MCF 10A (cell line): Measurements from ENCODE around the gene CDC7. TPM values are rescaled to one million over a fixed set of nuclear protein-coding genes. Genes with fewer than 3 reads are reported as not detected.
A peak's percentile ranks its signal among the peaks of the same experiment; 100 is the strongest.

Experiments used
- BruUV-seq: library from RNA; stranded (reverse); fragments of 400-500 nt; replicated peaks from 2 replicates; lab custom pipeline; 2021; lab: Mats Ljungman, UMichigan
- CTCF ChIA-PET: fragments of 300-600 bp; sonication (Branson Sonifier 250); formaldehyde crosslinking; extraction: SDS; loops from one replicate; lab custom pipeline; 2021; ENCODE audit warnings: antibody characterized with exemption, inconsistent platforms; lab: Yijun Ruan, JAX
- POLR2A ChIA-PET: fragments of 300-600, 350-650 bp; sonication (Branson Sonifier 250); formaldehyde crosslinking; extraction: SDS; loops from one replicate; lab custom pipeline; 2020; ENCODE audit warnings: antibody characterized with exemption, inconsistent platforms; lab: Yijun Ruan, JAX
- DNase-seq: peaks from one replicate; pipeline ENCODE4 v3.0.0-alpha.2; 2018; ENCODE audit not compliant: unreplicated experiment
- H3K27ac Mint-ChIP-seq: one replicate; pipeline ENCODE4 v1.8.0; 2022; ENCODE audit warnings: mild to moderate bottlenecking, low read depth, mixed read lengths; ENCODE audit not compliant: unreplicated experiment
- H3K27me3 Mint-ChIP-seq: one replicate; pipeline ENCODE4 v1.8.0; 2022; ENCODE audit warnings: mixed read lengths; ENCODE audit not compliant: insufficient read depth, unreplicated experiment
- H3K36me3 Mint-ChIP-seq: one replicate; pipeline ENCODE4 v1.8.0; 2022; ENCODE audit warnings: mild to moderate bottlenecking, moderate library complexity, mixed read lengths; ENCODE audit not compliant: insufficient read depth, unreplicated experiment
- H3K4me1 Mint-ChIP-seq: one replicate; pipeline ENCODE4 v1.8.0; 2022; ENCODE audit warnings: mixed read lengths; ENCODE audit not compliant: insufficient read depth, unreplicated experiment
- H3K4me3 Mint-ChIP-seq: one replicate; pipeline ENCODE4 v1.8.0; 2022; ENCODE audit warnings: mild to moderate bottlenecking, moderate library complexity, mixed read lengths; ENCODE audit not compliant: unreplicated experiment
- H3K9me3 Mint-ChIP-seq: one replicate; pipeline ENCODE4 v1.8.0; 2022; ENCODE audit warnings: mixed read lengths; ENCODE audit not compliant: unreplicated experiment
- intact Hi-C: fragments of 100-400 bp; cut with micrococcal nuclease; formaldehyde crosslinking; loops from 2 replicates; pipeline ENCODE4 v1.14.1; 2022
- total RNA-seq: library from RNA; stranded (reverse); gene quantifications from 2 replicates; pipeline ENCODE4 v1.2.3, GENCODE V29; 2022
- TF ChIP-seq, protein P1 (sequence below): fragments of 200-600 bp; IDR thresholded peaks from one replicate; pipeline ENCODE4 v1.8.0; 2022; ENCODE audit warnings: antibody characterized with exemption, mild to moderate bottlenecking; ENCODE audit not compliant: unreplicated experiment

Gene CDC7
- total RNA-seq, 1 experiment from 2014 or later: 8.0 TPM

DNA sequence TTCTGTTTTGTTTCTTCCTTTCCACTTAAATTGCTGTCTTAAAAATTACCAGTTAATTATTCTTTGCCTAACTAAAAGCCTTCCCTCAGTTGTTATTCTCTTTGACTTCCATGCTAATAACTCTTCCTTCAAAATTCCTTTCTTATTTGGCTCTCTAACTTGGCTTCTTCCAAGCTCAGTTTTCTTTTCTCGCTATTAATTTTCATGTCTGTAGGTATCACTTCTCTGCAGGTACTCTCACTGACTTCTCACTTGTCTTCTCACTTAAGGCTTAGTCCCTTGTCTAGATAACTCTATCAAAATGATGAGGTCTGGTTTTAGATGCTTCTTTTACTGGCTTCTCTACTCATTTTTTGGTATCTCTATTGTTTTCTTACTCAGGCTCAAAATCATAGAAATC, 10.1 kb downstream of the CDC7 start:
- ChIA-PET POLR2A (interaction anchor here (0.7 kb wide), 2 partner anchors 188 to 527 kb away, joined by 3 to 5 read pairs; no protein-coding TSS in a partner anchor), CTCF (interaction anchor here (0.6 to 7.4 kb wide), 5 partner anchors 7 to 623 kb away, joined by 3 to 163 read pairs (median 24); no protein-coding TSS in a partner anchor)
- BruUV-seq: no TSS peak
- H3K4me1 Mint-ChIP-seq: peaks cover 15% of the 10 kb centered on the region
- no peaks in the 10 kb centered on the region for H3K27me3 Mint-ChIP-seq
- H3K4me3 Mint-ChIP-seq: no peak overlapping the region
- peak overlapping the region; percentile 25 for H3K27ac Mint-ChIP-seq
- DNase-seq: no peak
- intact Hi-C loops: loop anchor here (1.0 to 5.0 kb wide), 3 partner anchors 377 to 788 kb away; partner anchors contain the start of genes GLMN, RPAP2 and TGFBR3
- TF ChIP-seq, protein P1, sequence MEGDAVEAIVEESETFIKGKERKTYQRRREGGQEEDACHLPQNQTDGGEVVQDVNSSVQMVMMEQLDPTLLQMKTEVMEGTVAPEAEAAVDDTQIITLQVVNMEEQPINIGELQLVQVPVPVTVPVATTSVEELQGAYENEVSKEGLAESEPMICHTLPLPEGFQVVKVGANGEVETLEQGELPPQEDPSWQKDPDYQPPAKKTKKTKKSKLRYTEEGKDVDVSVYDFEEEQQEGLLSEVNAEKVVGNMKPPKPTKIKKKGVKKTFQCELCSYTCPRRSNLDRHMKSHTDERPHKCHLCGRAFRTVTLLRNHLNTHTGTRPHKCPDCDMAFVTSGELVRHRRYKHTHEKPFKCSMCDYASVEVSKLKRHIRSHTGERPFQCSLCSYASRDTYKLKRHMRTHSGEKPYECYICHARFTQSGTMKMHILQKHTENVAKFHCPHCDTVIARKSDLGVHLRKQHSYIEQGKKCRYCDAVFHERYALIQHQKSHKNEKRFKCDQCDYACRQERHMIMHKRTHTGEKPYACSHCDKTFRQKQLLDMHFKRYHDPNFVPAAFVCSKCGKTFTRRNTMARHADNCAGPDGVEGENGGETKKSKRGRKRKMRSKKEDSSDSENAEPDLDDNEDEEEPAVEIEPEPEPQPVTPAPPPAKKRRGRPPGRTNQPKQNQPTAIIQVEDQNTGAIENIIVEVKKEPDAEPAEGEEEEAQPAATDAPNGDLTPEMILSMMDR: no peak
- no peaks in the 10 kb centered on the region for H3K9me3 Mint-ChIP-seq
- peaks cover 26% of the 10 kb centered on the region for H3K36me3 Mint-ChIP-seq

- Mint-ChIP-seq H3K27ac (no peak overlapping the region), H3K36me3 (peaks cover 27% of the 10 kb centered on the region), H3K9me3 (no peaks in the 10 kb centered on the region), H3K27me3 (no peaks in the 10 kb centered on the region), H3K4me1 (peaks cover 15% of the 10 kb centered on the region), H3K4me3 (no peak overlapping the region)
- BruUV-seq: no TSS peak
- intact Hi-C loops: loop anchor here (1.0 to 5.0 kb wide), 3 partner anchors 376 to 787 kb away; partner anchors contain the start of genes GLMN, RPAP2 and TGFBR3
- CTCF ChIA-PET: interaction anchor here (0.6 to 7.4 kb wide), 25 partner anchors 8 to 1108 kb away, joined by 3 to 163 read pairs (median 4); partner anchors contain the start of gene TGFBR3
- POLR2A ChIA-PET: interaction anchor here (1.1 kb wide), 1 partner anchor 58 kb away, joined by 3 read pairs; no protein-coding TSS in a partner anchor
- TF ChIP-seq, protein P1: peak; percentile 62
- peak; percentile 59 for DNase-seq
These were observed 10.7 kb downstream of the CDC7 start for GRCh38 chr1:91511386-91511785.

GRCh38 chr1:91513160-91513559, 12.5 kb downstream of the CDC7 start:
- no peaks in the 10 kb centered on the region for H3K27me3 Mint-ChIP-seq
- H3K36me3 Mint-ChIP-seq: peaks cover 35% of the 10 kb centered on the region
- no peak overlapping the region for H3K4me3 Mint-ChIP-seq
- H3K9me3 Mint-ChIP-seq: no peaks in the 10 kb centered on the region
- ChIA-PET CTCF (interaction anchor here (0.6 to 7.4 kb wide), 40 partner anchors 10 to 1116 kb away, joined by 3 to 163 read pairs (median 5); partner anchors contain the start of gene TGFBR3), POLR2A (interaction anchor here (1.0 to 1.7 kb wide), 5 partner anchors 219 to 412 kb away, joined by 3 to 12 read pairs (median 4); partner anchors contain the start of gene TGFBR3)
- intact Hi-C loops: loop anchor here (2.0 to 5.0 kb wide), 2 partner anchors 374 to 778 kb away; partner anchors contain the start of gene TGFBR3
- H3K27ac Mint-ChIP-seq: no peak overlapping the region
- DNase-seq: no peak
- TF ChIP-seq, protein P1: no peak
- no TSS peak for BruUV-seq
- peaks cover 15% of the 10 kb centered on the region for H3K4me1 Mint-ChIP-seq

GRCh38 chr1:91513706-91514105, 13.1 kb downstream of the CDC7 start:
- Mint-ChIP-seq H3K9me3 (no peaks in the 10 kb centered on the region), H3K4me1 (peaks cover 13% of the 10 kb centered on the region), H3K36me3 (peaks cover 35% of the 10 kb centered on the region), H3K27me3 (no peaks in the 10 kb centered on the region), H3K27ac (no peak overlapping the region), H3K4me3 (no peak overlapping the region)
- no peak for DNase-seq
- CTCF ChIA-PET: interaction anchor here (0.6 to 7.4 kb wide), 21 partner anchors 10 to 778 kb away, joined by 3 to 163 read pairs (median 6); partner anchors contain the start of gene TGFBR3
- POLR2A ChIA-PET: interaction anchor here (0.7 to 2.7 kb wide), 7 partner anchors 12 to 371 kb away, joined by 3 to 12 read pairs (median 3); partner anchors contain the start of gene TGFBR3
- intact Hi-C loops: loop anchor here (2.0 to 5.0 kb wide), 2 partner anchors 374 to 777 kb away; partner anchors contain the start of gene TGFBR3
- no TSS peak for BruUV-seq
- TF ChIP-seq, protein P1: no peak
